ENCODE measurements around the gene FAM151B.

FAM151B gene

GRCh38 chr5:80588858-80589540, 101.1 kb downstream of the FAM151B start:
- Histone ChIP-seq H3K4me2 (ENCODE audit: low read length) (no peak overlapping the region), H3K9me3 (ENCODE audit: control insufficient read depth, low read length) (no peaks in the 10 kb centered on the region), H2AFZ (no peak overlapping the region), H3K9ac (no peak overlapping the region), H3K27ac (no peak overlapping the region), H3K36me3 (ENCODE audit: control insufficient read depth, insufficient read depth, low read length) (no peaks in the 10 kb centered on the region), H3K4me3 (ENCODE audit: low read depth, low read length) (no peak overlapping the region), H3K79me2 (no peaks in the 10 kb centered on the region), H3K27me3 (ENCODE audit: control insufficient read depth, insufficient read depth, low read length) (no peaks in the 10 kb centered on the region), H3K4me1 (no peaks in the 10 kb centered on the region)
- TF ChIP-seq CTCF (IDR thresholded peaks at IDR 0.05): no peak

GRCh38 chr5:80590766-80591165, 102.9 kb downstream of the FAM151B start:
- no peaks in the 10 kb centered on the region for H3K79me2 ChIP-seq
- H3K4me3 ChIP-seq (ENCODE audit: low read depth, low read length): no peak overlapping the region
- no peaks in the 10 kb centered on the region for H3K36me3 ChIP-seq (ENCODE audit: control insufficient read depth, insufficient read depth, low read length)
- H2AFZ ChIP-seq: no peak overlapping the region
- no peak overlapping the region for H3K9ac ChIP-seq
- H3K4me2 ChIP-seq (ENCODE audit: low read length): no peak overlapping the region
- no peak overlapping the region for H3K27ac ChIP-seq
- TF ChIP-seq CTCF (IDR thresholded peaks at IDR 0.05): no peak
- H3K4me1 ChIP-seq: no peaks in the 10 kb centered on the region
- no peaks in the 10 kb centered on the region for H3K27me3 ChIP-seq (ENCODE audit: control insufficient read depth, insufficient read depth, low read length)
- H3K9me3 ChIP-seq (ENCODE audit: control insufficient read depth, low read length): no peaks in the 10 kb centered on the region

GRCh38 chr5:80591352-80591751, 103.5 kb downstream of the FAM151B start:
- no peak overlapping the region for H2AFZ ChIP-seq
- H3K27me3 ChIP-seq (ENCODE audit: control insufficient read depth, insufficient read depth, low read length): no peaks in the 10 kb centered on the region

GRCh38 chr5:80592105-80592504, 104.2 kb downstream of the FAM151B start:
- Histone ChIP-seq H3K9me3 (ENCODE audit: control insufficient read depth, low read length) (no peaks in the 10 kb centered on the region), H3K27ac (no peak overlapping the region), H3K9ac (no peak overlapping the region), H3K4me2 (ENCODE audit: low read length) (no peak overlapping the region), H3K4me3 (ENCODE audit: low read depth, low read length) (no peak overlapping the region), H3K4me1 (no peaks in the 10 kb centered on the region), H2AFZ (no peak overlapping the region), H3K36me3 (ENCODE audit: control insufficient read depth, insufficient read depth, low read length) (no peaks in the 10 kb centered on the region), H3K27me3 (ENCODE audit: control insufficient read depth, insufficient read depth, low read length) (no peaks in the 10 kb centered on the region), H3K79me2 (no peaks in the 10 kb centered on the region)
- no peak for TF ChIP-seq CTCF (IDR thresholded peaks at IDR 0.05)

More at GRCh38 chr5:80591352-80591751, 103.5 kb downstream of the FAM151B start:
- H3K4me3 ChIP-seq (ENCODE audit: low read depth, low read length): no peak overlapping the region
- no peaks in the 10 kb centered on the region for H3K36me3 ChIP-seq (ENCODE audit: control insufficient read depth, insufficient read depth, low read length)
- H3K4me2 ChIP-seq (ENCODE audit: low read length): no peak overlapping the region
- no peak overlapping the region for H3K27ac ChIP-seq
- TF ChIP-seq CTCF (IDR thresholded peaks at IDR 0.05): no peak
- H3K79me2 ChIP-seq: no peaks in the 10 kb centered on the region
- no peaks in the 10 kb centered on the region for H3K9me3 ChIP-seq (ENCODE audit: control insufficient read depth, low read length)
- no peaks in the 10 kb centered on the region for H3K4me1 ChIP-seq
- no peak overlapping the region for H3K9ac ChIP-seq

Data from parathyroid adenoma (tissue), 2 donors.